Kidney epithelial cell (primary cell): Measurements from ENCODE around the gene UNC13B. TPM values are rescaled to one million over a fixed set of nuclear protein-coding genes. Genes with fewer than 3 reads are reported as not detected.

Experiments
- DNase-seq: peaks from one replicate; pipeline ENCODE4 v3.0.0-alpha.2; 2010; ENCODE audit warnings: low read depth
- H3K27me3 ChIP-seq: 2 replicates; pipeline ENCODE4 v1.6.0; 2011; ENCODE audit warnings: low read length; ENCODE audit not compliant: control insufficient read depth, insufficient read depth
- H3K36me3 ChIP-seq: 2 replicates; pipeline ENCODE4 v1.5.1; 2011; ENCODE audit warnings: low read length; ENCODE audit not compliant: control insufficient read depth, insufficient read depth
- H3K4me3 ChIP-seq: 2 replicates; pipeline ENCODE4 v1.5.1; 2011; ENCODE audit warnings: low read depth, mild to moderate bottlenecking, control low read depth, low read length
- CTCF ChIP-seq: IDR thresholded peaks from 2 replicates; pipeline ENCODE4 v1.5.1; 2011; ENCODE audit warnings: mild to moderate bottlenecking, moderate library complexity, low read length, control low read depth, inconsistent platforms; ENCODE audit not compliant: insufficient read depth, poor library complexity, severe bottlenecking
- total RNA-seq: library from RNA; depleted of rRNA; stranded (reverse); fragments of >200 nt; gene quantifications from 2 replicates; pipeline ENCODE4 v1.2.3, GENCODE V29; 2015

UNC13B gene
- total RNA-seq, 1 donor from 2014 or later = 30.0 TPM

DNA sequence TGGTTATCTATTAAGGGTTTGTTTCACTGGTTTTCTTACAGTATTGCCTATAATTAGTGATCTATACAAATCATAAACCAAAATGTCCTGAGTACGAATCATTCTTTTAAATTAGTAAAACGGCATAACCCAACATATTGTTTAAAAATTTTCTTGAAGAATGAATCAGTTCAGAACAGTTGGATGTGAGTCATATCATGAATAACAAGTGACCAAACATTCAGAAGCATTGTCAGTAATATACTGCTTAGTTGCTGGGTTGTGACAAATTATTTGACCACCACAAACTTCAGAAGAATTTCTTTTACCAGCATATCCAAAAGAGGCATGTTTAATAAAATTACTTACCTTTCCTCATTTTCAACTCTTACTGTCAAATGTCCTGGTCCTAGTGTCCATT is 111.2 kb downstream of the UNC13B start:
- H3K36me3 ChIP-seq = no peaks in the 10 kb centered on the region
- H3K27me3 ChIP-seq = no peaks in the 10 kb centered on the region
- no peak overlapping the region for H3K4me3 ChIP-seq
- DNase-seq = peak; percentile 19
- no peak for TF ChIP-seq CTCF

DNA sequence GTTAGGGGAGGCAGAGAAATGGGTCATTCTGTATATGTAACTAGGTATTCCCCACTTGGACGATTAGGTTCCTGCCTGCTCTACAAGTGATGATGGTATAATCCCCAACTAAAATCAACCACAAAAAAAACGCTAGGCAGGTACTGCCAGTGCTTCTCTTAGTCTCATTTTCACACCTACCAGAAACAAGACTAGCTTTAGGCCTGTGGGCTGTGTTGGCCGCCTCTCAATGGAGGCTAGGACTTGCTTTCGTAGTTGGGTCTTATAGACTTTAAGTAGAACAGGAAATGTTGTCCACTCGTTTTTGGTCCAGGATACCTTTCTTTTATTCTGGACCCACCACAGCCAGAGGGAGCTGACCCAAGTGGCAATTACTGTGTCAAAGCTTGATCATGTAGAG is 111.8 kb downstream of the UNC13B start:
- no peak for DNase-seq
- H3K27me3 ChIP-seq = no peaks in the 10 kb centered on the region
- no peak for TF ChIP-seq CTCF

DNA sequence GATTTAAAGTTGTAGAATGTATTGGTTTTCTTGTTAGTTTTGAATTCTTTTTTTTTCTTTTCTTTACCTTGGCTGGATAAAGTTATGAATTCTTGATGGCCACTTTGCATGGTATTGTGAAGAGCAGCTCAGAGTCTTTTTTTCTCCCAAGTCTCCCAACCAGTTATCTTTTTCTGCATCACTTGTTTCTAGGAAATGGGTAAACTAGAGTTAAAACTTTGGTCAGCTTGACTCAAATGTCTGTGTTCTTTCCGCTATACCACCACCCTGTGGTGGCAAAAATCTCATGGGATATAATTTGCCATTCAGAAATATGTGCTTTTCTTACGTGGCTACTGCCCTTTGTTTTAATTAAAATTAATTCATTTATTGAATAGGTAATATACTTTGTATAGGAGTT is 113.2 kb downstream of the UNC13B start:
- no peak for TF ChIP-seq CTCF
- DNase-seq = no peak

More for the DNA sequence above, 111.8 kb downstream of the UNC13B start:
- Histone ChIP-seq H3K36me3 (no peaks in the 10 kb centered on the region), H3K4me3 (no peak overlapping the region)

GRCh38 chr9:35277171-35277520 is 115.3 kb downstream of the UNC13B start:
- no peak for DNase-seq
- H3K27me3 ChIP-seq = no peaks in the 10 kb centered on the region
- TF ChIP-seq CTCF = no peak
- H3K4me3 ChIP-seq = no peak overlapping the region
- H3K36me3 ChIP-seq = no peaks in the 10 kb centered on the region

More for the DNA sequence above, 113.2 kb downstream of the UNC13B start:
- Histone ChIP-seq H3K4me3 (no peak overlapping the region), H3K27me3 (no peaks in the 10 kb centered on the region), H3K36me3 (no peaks in the 10 kb centered on the region)

DNA sequence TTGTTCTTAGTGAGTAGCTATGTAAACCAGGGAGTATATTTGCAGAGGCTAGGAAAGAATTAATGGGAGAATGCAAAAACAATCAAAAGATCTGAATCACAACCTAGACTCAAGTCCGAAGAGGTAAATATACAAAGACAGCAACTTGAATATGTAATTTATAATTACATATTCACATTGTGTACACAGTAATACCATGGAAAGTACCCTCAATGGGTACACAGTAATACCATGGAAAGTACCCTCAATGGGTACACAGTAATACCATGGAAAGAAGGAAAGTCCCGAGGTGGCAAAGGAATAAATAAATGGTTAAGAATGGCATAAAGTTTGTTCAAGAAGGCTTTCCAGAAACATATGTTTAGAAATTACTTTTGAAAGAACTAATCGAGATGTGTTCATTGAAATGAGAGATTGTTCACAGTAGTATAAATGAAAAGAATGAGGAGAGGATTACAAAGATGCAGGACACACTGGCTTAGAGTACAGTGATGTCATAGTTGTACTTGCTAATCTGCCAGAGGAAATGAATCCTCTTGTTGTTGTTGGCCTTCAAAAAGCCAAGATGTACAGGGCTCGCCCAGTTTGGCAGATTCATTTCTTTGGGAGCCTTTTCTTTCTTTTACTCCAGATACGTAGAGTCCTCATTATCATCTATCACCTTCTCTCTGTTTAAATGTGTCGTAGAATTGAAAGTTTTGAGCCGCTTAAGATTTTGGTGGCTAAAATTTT is 116.0 kb downstream of the UNC13B start:
- no peak for DNase-seq
- TF ChIP-seq CTCF = no peak

GRCh38 chr9:35279946-35280345 is 118.1 kb downstream of the UNC13B start:
- no peaks in the 10 kb centered on the region for H3K36me3 ChIP-seq
- no peak overlapping the region for H3K4me3 ChIP-seq
- no peaks in the 10 kb centered on the region for H3K27me3 ChIP-seq
- TF ChIP-seq CTCF = no peak
- DNase-seq = no peak

More for the DNA sequence above, 116.0 kb downstream of the UNC13B start:
- no peaks in the 10 kb centered on the region for H3K36me3 ChIP-seq
- no peak overlapping the region for H3K4me3 ChIP-seq
- H3K27me3 ChIP-seq = no peaks in the 10 kb centered on the region
